ENCODE results near the gene POLR2F. TPM values are rescaled to one million over a fixed set of nuclear protein-coding genes. Genes with fewer than 3 reads are reported as not detected.

Gene POLR2F
- total RNA-seq, 1 donor from 2014 or later = 64.2 TPM

DNA sequence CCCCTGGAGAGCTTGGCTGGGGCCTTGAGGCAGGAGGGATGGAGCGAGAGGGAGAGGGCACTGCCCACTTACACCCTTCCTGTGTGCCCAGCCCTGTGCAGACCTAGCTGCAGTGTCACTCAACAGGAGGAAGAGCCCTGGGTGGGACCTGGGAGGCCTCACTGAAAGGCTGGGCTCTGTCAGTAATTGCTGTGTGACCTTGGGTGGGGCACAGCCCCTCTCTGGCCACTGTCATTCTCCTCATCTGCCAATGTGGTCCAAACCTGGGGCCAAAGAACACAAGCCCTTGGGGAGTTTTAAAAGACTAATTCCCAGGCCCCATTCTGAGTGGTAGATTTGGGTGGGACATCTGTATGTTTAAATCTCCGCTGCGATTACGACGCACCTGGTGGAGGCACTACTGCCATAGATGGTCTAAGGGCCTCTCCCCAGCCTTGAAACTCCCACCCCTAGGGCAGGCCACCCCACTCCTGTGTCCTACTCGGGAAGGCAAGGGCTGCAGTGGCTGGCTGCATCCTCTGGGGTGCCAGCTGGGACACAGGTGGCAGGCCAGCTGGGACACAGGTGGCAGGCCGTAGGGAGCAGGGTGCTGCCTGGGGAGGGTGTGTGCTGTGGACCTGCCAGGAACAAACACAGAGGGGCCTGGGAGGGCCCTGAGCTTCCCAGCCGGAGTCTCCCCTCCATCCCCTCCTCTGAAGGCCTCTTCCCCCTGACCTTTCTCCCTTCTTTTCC is 43.2 kb downstream of the POLR2F start:
- ATAC-seq = no peak
- no peak for DNase-seq (ENCODE audit: low spot score)

GRCh38 chr22:37998543-37998942 is 45.0 kb downstream of the POLR2F start:
- DNase-seq (ENCODE audit: low spot score) = no peak
- ATAC-seq = no peak

DNA sequence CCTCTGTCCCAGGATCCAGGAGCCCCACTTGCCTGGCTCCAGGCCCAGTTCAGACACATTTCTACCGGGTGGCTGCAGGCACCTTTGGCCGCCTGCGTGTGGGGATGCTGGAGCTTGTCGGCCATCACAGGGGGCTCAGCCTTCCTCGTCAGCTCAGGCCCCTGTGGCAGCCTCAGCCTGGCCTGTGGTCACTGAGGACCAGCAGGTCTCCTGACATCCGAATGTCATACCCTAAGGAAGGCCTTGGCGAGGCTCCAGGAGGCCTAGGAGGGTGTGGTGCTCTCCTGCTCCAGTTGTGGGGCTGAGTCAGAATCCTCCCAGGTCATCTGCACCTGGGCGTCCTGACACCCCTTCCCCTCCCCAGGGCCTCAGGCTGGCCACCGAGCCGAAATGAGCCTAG is 45.7 kb downstream of the POLR2F start:
- DNase-seq (ENCODE audit: low spot score) (no peak), ATAC-seq (no peak)

- ATAC-seq (no peak), DNase-seq (ENCODE audit: low spot score) (no peak)
These were observed 46.3 kb downstream of the POLR2F start for GRCh38 chr22:37999640-38000272.

DNA sequence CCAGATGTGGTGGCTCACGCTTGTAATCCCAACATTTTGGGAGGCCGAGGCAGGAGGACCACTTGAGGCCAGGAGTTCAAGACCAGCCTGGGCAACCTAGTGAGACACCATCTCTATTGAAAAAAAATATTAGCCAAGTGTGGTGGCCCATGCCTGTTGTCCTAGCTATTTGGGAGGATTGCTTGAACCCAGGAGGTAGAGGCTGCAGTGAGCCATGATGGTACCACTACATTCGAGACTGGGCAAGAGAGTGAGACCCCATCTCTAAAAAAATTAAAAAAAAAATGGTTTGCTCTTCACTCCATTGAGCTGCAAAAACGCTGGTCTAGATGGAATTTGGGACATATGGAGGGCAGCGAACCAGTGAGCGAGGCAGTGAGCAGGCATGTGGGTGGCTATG is 52.4 kb downstream of the POLR2F start:
- DNase-seq (ENCODE audit: low spot score) = no peak
- ATAC-seq = no peak

- DNase-seq (ENCODE audit: low spot score) (no peak), ATAC-seq (no peak)
These were observed 53.4 kb downstream of the POLR2F start for GRCh38 chr22:38006906-38007305.

DNA sequence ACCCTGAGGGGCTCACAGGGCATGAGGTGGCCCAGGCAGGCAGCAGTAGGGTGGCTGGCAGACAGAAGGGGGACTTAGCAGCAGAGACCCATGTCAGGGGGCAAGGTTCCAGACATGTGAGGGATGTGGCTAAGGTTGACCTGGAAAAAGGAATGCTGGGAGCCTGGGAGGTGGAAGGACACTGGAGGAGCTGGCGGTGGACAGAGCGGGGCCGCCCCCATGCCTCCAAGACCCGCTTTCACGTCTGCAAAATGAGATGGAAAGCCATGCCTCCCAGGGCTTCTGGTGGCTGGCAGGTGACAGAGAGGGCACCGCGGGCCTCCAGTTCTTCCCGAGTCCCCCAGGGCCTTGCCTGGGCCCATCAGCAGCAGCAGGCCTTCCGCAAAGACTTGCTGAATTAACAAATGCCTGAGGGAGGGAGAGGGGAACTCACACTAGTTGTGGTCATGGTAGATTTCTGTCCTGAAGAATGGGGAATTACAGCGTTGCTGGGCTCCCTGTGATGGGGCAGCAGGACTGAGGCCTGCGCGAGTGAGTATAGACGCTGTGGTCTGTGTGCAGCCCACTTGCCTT is 53.9 kb downstream of the POLR2F start:
- ATAC-seq (no peak), DNase-seq (ENCODE audit: low spot score) (no peak)

- ATAC-seq (no peak), DNase-seq (ENCODE audit: low spot score) (no peak)
These were observed 55.7 kb downstream of the POLR2F start for GRCh38 chr22:38009000-38009806.

DNA sequence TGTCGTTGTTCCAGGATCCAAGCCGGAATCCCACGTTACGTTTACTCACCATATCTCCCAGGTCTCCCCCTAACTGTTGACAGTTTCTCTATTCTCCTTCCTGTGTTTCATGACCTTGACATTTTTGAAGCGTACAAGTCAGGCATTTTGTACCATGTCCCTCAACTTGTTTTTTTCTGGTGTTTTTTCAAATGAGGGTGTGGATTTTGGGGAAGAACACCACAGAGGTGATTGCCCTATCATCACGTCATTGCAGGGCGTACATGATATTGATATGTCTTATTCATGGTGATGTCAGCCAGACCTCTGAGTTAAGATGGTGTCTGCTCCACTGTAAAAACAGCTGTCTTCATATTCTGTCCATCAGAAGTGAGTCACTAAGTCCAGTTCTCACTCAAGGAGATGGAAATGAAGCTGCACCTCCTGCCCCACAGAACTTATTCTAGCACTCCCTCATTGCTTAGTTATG is 59.1 kb downstream of the POLR2F start:
- ATAC-seq (no peak), DNase-seq (ENCODE audit: low spot score) (no peak)

DNA sequence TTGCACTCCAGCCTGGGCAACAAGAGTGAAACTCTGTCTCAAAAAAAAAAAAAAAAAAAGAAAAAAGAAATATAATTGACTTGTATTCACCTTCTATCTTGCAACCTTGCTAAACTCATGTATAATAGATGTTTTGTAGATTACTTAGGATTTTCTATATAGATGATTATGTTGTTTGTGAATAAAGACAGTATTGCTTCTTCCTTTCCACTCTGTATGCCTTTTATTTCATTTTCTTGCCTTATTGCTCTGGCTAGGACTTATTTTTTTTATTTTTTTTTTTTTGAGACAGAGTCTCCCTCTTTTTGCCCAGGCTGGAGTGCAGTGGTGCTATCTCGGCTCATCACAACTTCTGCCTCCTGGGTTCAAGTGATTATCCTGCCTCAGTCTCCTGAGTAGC is 60.6 kb downstream of the POLR2F start:
- DNase-seq (ENCODE audit: low spot score) (no peak), ATAC-seq (no peak)

- ATAC-seq (peak; percentile 44), DNase-seq (ENCODE audit: low spot score) (no peak)
These were observed 63.0 kb downstream of the POLR2F start for GRCh38 chr22:38016182-38017151.

DNA sequence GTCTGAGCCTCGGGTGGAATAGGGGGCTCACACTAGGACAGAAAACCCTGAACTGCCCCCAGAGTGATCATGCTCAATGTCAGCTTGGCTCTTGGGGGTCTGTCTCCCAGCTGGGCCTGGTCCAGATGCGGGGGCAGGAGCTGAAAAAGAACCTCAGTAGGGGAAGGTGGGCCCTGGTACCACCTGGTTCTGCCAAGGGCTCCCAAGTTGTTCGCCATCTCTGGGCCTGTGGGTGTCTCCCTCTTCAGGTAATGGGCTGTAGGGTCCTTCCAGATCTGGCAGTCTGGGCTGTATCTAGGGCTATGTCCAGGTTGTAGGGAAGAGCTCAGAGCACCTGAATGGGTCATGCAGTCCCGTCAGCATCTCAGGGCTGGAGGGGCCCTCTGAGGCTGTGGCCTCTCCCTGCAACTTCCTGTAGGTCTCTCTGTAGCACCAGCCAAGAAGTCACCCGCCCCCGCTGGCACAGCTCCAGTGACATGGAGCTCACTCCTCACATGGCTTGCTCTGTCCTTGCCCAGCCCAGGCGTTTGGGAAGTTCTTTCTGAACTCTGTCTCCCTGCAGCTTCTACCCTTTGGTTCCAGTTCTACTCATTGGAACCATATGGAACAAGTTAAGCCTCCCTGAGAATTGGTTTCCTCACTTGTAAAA is 63.9 kb downstream of the POLR2F start:
- ATAC-seq (peak; percentile 74), DNase-seq (ENCODE audit: low spot score) (peak; percentile 74)

- no peak for ATAC-seq
- DNase-seq (ENCODE audit: low spot score) = no peak
These were observed 64.7 kb downstream of the POLR2F start for GRCh38 chr22:38017939-38018885.

Other genes with a start within 250 kb of the POLR2F start
- 49.6 TPM for gene GCAT, start 145.8 kb upstream of the POLR2F start, total RNA-seq
- 0.65 TPM for gene GALR3, start 130.3 kb upstream of the POLR2F start, total RNA-seq
- 9.7 TPM for gene ANKRD54, start 109.4 kb upstream of the POLR2F start, total RNA-seq
- gene EIF3L, start 104.3 kb upstream of the POLR2F start, total RNA-seq = 136 TPM
- gene MICALL1, start 47.4 kb upstream of the POLR2F start, total RNA-seq = 9.5 TPM
- gene C22orf23, start 98 bp upstream of the POLR2F start, total RNA-seq = 0.25 TPM
- 0.30 TPM for gene SOX10, start 30.9 kb downstream of the POLR2F start, total RNA-seq
- gene PICK1, start 103.7 kb downstream of the POLR2F start, total RNA-seq = 16.8 TPM
- gene SLC16A8, start 130.5 kb downstream of the POLR2F start, total RNA-seq = not detected
- gene BAIAP2L2, start 157.0 kb downstream of the POLR2F start, total RNA-seq = 1.1 TPM
- gene PLA2G6, start 228.1 kb downstream of the POLR2F start, total RNA-seq = 32.1 TPM
- gene MAFF, start 248.3 kb downstream of the POLR2F start, total RNA-seq = 2.5 TPM

Measured in left lobe of liver (tissue), 2 donors.